SU-DHL-6 (cell line): ENCODE data around the gene CRADD.

Experiments used
- H2AFZ ChIP-seq: fragments of 200-600 bp; sonication (generic); 2 replicates; pipeline ENCODE4 v1.6.1; 2014; ENCODE audit warnings: low read depth, mild to moderate bottlenecking, moderate library complexity, mixed read lengths, antibody characterized with exemption, low read length; ENCODE audit not compliant: severe bottlenecking
- H3F3A ChIP-seq: fragments of 200-600 bp; shearing (Covaris generic); 2 replicates; pipeline ENCODE4 v1.6.0; 2016; ENCODE audit warnings: antibody characterized with exemption, mild to moderate bottlenecking; ENCODE audit not compliant: insufficient read depth
- H3K27ac ChIP-seq: fragments of 200-600 bp; sonication (generic); 2 replicates; pipeline ENCODE4 v1.5.1; 2016; ENCODE audit warnings: low read depth, mild to moderate bottlenecking, low read length, moderate library complexity, mixed read lengths
- H3K27me3 ChIP-seq: fragments of 200-600 bp; sonication (generic), shearing (Covaris generic); 2 replicates; pipeline ENCODE4 v1.6.0; 2014; ENCODE audit warnings: mild to moderate bottlenecking, low read length
- H3K36me3 ChIP-seq: fragments of 200-600 bp; sonication (generic); 2 replicates; pipeline ENCODE4 v1.6.1; 2014; ENCODE audit warnings: mild to moderate bottlenecking, low read length, mixed read lengths
- H3K4me2 ChIP-seq: fragments of 300-600, 200-600 bp; shearing (Covaris generic), sonication (generic); 2 replicates; pipeline ENCODE4 v1.6.0; 2014; ENCODE audit warnings: low read length, low read depth, mild to moderate bottlenecking; ENCODE audit not compliant: poor library complexity, severe bottlenecking
- H3K4me3 ChIP-seq: fragments of 200-600 bp; sonication (generic); 2 replicates; pipeline ENCODE4 v1.5.1; 2014; ENCODE audit warnings: antibody characterized with exemption, low read length, mild to moderate bottlenecking, mixed read lengths; ENCODE audit not compliant: insufficient read depth, poor library complexity, severe bottlenecking
- H3K79me2 ChIP-seq: fragments of 200-600 bp; sonication (generic); 2 replicates; pipeline ENCODE4 v1.6.1; 2014; ENCODE audit warnings: mild to moderate bottlenecking, low read length, moderate library complexity; ENCODE audit not compliant: insufficient read depth
- H3K9ac ChIP-seq: fragments of 200-600 bp; sonication (generic); 2 replicates; pipeline ENCODE4 v1.7.0; 2014; ENCODE audit warnings: mild to moderate bottlenecking, low read length
- H3K9me2 ChIP-seq: fragments of 200-600 bp; sonication (generic); replicated peaks from 2 replicates; pipeline ENCODE4 v1.6.1; 2014; ENCODE audit warnings: low read length; ENCODE audit not compliant: insufficient read depth
- H3K9me3 ChIP-seq: fragments of 200-600 bp; sonication (generic); 2 replicates; pipeline ENCODE4 v1.6.1; 2014; ENCODE audit warnings: low read length, mixed read lengths; ENCODE audit not compliant: insufficient read depth
- H4K20me1 ChIP-seq: fragments of 200-600 bp; sonication (generic); 2 replicates; pipeline ENCODE4 v1.6.1; 2014; ENCODE audit warnings: low read depth, mild to moderate bottlenecking, antibody characterized with exemption, low read length, moderate library complexity, mixed read lengths
- EZH2phosphoT487 ChIP-seq: fragments of 200-600 bp; sonication (generic), shearing (Covaris generic); conservative IDR thresholded peaks from 2 replicates; pipeline ENCODE4 v1.6.1; 2018; ENCODE audit warnings: mild to moderate bottlenecking, antibody characterized with exemption, low read length, moderate library complexity, mixed read lengths
- TF ChIP-seq, protein P1 (sequence below): fragments of 200-600 bp; sonication (generic); IDR thresholded peaks from one replicate; pipeline ENCODE4 v1.5.1; 2017; ENCODE audit warnings: antibody characterized with exemption, mild to moderate bottlenecking, low read length, moderate library complexity; ENCODE audit not compliant: insufficient read depth, poor library complexity, severe bottlenecking

CRADD gene

DNA sequence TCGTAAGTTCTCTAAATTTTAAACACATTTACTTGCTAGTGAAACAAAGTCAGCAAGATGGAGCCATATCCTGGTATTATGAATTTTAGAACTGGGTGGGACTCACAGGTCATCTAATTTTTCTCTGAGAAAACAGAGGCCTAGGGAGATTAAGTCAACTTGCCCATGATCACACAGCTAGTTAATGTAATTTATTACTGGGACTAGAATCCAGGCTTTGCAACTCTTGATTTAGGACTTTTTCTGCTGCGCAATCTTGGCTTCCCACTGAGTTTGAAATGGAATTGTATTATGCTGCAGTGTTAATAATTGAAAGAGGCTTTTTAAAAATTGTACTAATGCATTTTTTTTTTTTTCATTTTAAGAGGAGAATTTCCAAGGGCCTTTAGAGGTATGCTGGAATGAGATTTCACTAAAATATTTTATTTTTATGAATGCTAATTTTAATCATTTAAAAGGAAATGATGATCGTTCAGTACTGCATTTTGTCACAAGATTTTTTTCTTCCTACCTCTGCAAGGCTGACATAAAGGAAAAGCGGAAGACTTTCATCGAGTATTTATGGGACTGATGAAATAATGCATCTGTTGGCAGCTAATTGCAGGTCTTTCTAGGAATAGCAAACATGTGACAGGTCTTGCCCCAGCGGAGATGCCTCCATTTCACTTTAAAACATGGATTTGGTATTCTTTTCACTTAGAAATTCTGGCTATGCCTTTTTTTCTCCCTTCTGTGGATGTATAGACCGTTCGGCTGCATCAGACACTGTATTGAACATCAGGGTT lies 9.6 kb downstream of the CRADD start:
- Histone ChIP-seq H3K9me3 (no peaks in the 10 kb centered on the region), H4K20me1 (no peaks in the 10 kb centered on the region), H3F3A (no peaks in the 10 kb centered on the region), H3K27me3 (no peaks in the 10 kb centered on the region), H3K4me3 (no peak overlapping the region), H3K79me2 (no peaks in the 10 kb centered on the region), H2AFZ (no peak overlapping the region), H3K4me2 (no peak overlapping the region), H3K27ac (no peak overlapping the region), H3K9me2 (no peaks in the 10 kb centered on the region), H3K9ac (no peak overlapping the region), H3K36me3 (no peaks in the 10 kb centered on the region)
- no peak for TF ChIP-seq EZH2phosphoT487

DNA sequence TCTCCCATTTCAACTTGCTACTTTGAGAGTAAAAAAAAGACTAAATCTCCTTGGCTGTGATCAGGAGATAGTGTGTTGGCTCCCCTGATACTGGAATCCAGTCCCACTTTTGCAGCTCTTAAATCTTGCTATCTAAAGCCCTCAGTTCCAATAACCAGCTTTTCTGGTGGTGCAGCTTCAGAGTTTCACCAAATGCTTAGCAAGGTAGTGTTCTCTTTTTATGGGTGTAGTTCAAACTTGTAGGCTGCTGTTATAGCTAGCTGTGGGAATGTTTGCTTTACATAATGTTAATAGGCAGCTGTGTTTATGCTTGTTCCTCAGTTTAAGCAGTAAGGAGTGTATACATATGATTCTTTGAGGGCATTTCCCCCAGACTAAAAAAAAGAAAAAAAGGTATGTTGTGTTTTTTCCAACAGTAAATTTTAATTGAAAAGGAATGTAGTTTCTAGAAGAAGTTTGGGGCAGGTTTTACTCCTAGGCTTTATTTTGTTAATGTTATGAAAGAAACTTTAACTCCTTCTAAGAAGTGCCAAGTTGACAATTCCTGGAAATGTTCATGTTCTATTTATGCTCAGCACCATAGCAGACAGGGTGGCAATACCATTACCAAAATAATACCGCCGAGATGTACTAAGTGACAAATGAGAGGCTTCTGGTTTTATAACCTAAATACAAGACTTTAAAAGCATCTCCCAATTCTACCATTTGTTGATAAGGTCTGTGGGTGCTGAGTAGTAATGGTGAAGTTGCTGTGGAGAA lies 12.1 kb downstream of the CRADD start:
- no peak overlapping the region for H2AFZ ChIP-seq
- H4K20me1 ChIP-seq = no peaks in the 10 kb centered on the region
- H3K4me2 ChIP-seq = no peak overlapping the region
- H3K9ac ChIP-seq = no peak overlapping the region
- H3K36me3 ChIP-seq = no peaks in the 10 kb centered on the region
- H3F3A ChIP-seq = no peaks in the 10 kb centered on the region
- no peaks in the 10 kb centered on the region for H3K9me2 ChIP-seq
- H3K9me3 ChIP-seq = no peaks in the 10 kb centered on the region
- H3K79me2 ChIP-seq = no peaks in the 10 kb centered on the region
- TF ChIP-seq, protein P1, sequence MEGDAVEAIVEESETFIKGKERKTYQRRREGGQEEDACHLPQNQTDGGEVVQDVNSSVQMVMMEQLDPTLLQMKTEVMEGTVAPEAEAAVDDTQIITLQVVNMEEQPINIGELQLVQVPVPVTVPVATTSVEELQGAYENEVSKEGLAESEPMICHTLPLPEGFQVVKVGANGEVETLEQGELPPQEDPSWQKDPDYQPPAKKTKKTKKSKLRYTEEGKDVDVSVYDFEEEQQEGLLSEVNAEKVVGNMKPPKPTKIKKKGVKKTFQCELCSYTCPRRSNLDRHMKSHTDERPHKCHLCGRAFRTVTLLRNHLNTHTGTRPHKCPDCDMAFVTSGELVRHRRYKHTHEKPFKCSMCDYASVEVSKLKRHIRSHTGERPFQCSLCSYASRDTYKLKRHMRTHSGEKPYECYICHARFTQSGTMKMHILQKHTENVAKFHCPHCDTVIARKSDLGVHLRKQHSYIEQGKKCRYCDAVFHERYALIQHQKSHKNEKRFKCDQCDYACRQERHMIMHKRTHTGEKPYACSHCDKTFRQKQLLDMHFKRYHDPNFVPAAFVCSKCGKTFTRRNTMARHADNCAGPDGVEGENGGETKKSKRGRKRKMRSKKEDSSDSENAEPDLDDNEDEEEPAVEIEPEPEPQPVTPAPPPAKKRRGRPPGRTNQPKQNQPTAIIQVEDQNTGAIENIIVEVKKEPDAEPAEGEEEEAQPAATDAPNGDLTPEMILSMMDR = no peak
- TF ChIP-seq EZH2phosphoT487 = no peak
- H3K27me3 ChIP-seq = no peaks in the 10 kb centered on the region
- H3K27ac ChIP-seq = no peak overlapping the region
- no peak overlapping the region for H3K4me3 ChIP-seq

DNA sequence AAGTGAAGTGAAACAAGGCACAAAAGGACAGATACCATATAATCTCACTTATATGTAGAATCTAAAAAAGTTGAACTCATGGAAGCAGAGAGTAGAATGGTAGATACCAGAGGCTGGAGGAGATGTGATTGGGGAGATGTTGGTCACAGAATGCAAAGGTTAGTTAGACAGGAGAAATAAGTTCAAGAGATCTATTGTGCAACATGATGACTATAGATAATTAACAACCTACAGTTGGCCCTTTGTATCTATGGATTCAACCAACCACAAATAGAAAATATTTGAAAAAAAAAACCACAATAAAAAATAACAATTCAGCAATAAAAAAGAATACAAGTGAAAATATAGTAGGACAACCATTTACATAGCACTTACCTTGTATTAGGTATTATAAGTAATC lies 19.3 kb downstream of the CRADD start:
- Histone ChIP-seq H3F3A (no peaks in the 10 kb centered on the region), H3K9me2 (no peaks in the 10 kb centered on the region), H3K4me3 (no peak overlapping the region), H3K9ac (no peak overlapping the region), H3K27me3 (no peaks in the 10 kb centered on the region), H3K36me3 (no peaks in the 10 kb centered on the region), H3K4me2 (no peak overlapping the region), H3K9me3 (no peaks in the 10 kb centered on the region), H3K27ac (no peak overlapping the region), H3K79me2 (no peaks in the 10 kb centered on the region), H4K20me1 (no peaks in the 10 kb centered on the region), H2AFZ (no peak overlapping the region)
- TF ChIP-seq EZH2phosphoT487 = no peak
- TF ChIP-seq, protein P1 = no peak
